Muscle layer of colon (tissue), 2 donors: Measurements from ENCODE around the gene HMGCS2.

ENCODE experiments used
- H3K27ac ChIP-seq: one replicate; pipeline ENCODE4 v1.7.0; 2013; ENCODE audit warnings: low read depth, mild to moderate bottlenecking, low read length, moderate library complexity
- H3K27me3 ChIP-seq, 2 donors: one replicate each; pipeline ENCODE4 v1.7.0; 2013; ENCODE audit warnings: low read length in 2 of 2, mild to moderate bottlenecking in 2 of 2; ENCODE audit not compliant: insufficient read depth in 2 of 2, control insufficient read depth in 1 of 2
- H3K36me3 ChIP-seq: one replicate; pipeline ENCODE4 v1.7.0; 2013; ENCODE audit warnings: mild to moderate bottlenecking, low read length; ENCODE audit not compliant: insufficient read depth
- H3K4me1 ChIP-seq: one replicate; pipeline ENCODE4 v1.7.0; 2013; ENCODE audit warnings: mild to moderate bottlenecking, low read length; ENCODE audit not compliant: insufficient read depth
- H3K4me3 ChIP-seq, 2 donors: one replicate each; pipeline ENCODE4 v1.7.0; 2013; ENCODE audit warnings: low read length in 2 of 2, low read depth in 1 of 2, mild to moderate bottlenecking in 1 of 2, moderate library complexity in 1 of 2
- H3K9ac ChIP-seq: one replicate; pipeline ENCODE4 v1.7.0; 2013; ENCODE audit warnings: low read length
- H3K9me3 ChIP-seq: one replicate; pipeline ENCODE4 v1.7.0; 2013; ENCODE audit warnings: mild to moderate bottlenecking, low read length
- donor health status: abdominal sarcoma.
- donor health status: Adenocarcinoma of cecum.

Gene HMGCS2

DNA sequence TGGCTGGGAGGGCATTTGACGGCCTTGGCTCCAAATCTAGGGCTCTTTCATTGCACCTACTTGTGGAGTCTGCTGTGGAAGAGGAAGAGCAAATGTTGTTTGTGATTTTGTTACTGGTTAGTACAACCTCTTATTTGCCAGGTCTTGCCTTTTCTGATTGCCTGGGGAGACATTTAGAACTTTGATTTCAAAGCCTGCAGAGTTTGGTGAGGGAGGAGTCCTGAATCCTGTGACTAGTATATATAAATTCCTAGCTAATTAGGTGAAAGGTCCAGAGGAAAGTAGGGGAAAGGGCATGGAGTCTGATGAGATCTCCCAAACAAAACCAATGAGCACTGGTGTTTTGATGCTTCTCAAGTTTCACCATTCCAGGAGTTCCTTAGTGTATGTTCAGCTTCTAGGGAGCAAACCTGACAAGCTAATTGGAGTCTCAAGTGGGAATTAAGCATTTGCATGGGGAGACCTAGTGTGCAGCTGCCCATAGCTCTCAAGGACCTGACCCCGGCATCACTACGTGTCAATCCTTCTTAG lies 5.1 kb upstream of the HMGCS2 start:
- H3K36me3 ChIP-seq: no peaks in the 10 kb centered on the region
- H3K27me3 ChIP-seq: no peaks in the 10 kb centered on the region
- no peak overlapping the region for H3K4me3 ChIP-seq
- no peak overlapping the region for H3K27ac ChIP-seq
- no peak overlapping the region for H3K9ac ChIP-seq
- H3K9me3 ChIP-seq: no peaks in the 10 kb centered on the region
- no peaks in the 10 kb centered on the region for H3K4me1 ChIP-seq

GRCh38 chr1:119772298-119772697 lies 3.6 kb upstream of the HMGCS2 start:
- no peaks in the 10 kb centered on the region for H3K36me3 ChIP-seq
- no peak overlapping the region for H3K27ac ChIP-seq
- H3K4me3 ChIP-seq: no peak overlapping the region
- no peaks in the 10 kb centered on the region for H3K27me3 ChIP-seq
- no peaks in the 10 kb centered on the region for H3K9me3 ChIP-seq
- H3K9ac ChIP-seq: no peak overlapping the region
- no peaks in the 10 kb centered on the region for H3K4me1 ChIP-seq

- H3K27me3 ChIP-seq: no peaks in the 10 kb centered on the region
- H3K4me1 ChIP-seq: peaks cover 5% of the 10 kb centered on the region
- no peak overlapping the region for H3K9ac ChIP-seq
- H3K27ac ChIP-seq: no peak overlapping the region
- no peaks in the 10 kb centered on the region for H3K36me3 ChIP-seq
- H3K4me3 ChIP-seq: no peak overlapping the region
- H3K9me3 ChIP-seq: no peaks in the 10 kb centered on the region
These were observed 3.1 kb upstream of the HMGCS2 start for GRCh38 chr1:119771770-119772169.

DNA sequence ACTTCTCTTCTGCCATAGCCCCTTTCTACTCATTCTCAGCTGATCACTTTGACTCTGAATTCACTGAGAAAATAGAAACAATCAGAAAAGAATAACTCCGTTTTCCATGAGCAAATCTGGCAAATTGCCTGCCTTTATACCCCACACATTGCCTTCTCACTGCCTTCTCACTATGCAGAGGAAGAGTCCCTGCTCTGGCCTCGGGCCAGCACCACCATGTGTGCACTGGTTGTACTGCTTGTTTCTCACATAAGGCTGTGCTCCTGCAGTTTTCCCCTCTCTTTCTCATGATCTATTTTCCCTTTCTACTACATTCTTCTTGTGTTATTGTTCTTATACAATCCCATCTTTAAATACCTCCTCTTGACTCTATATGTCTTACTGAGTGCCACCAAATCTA lies 2.3 kb upstream of the HMGCS2 start:
- Histone ChIP-seq H3K27ac (no peak overlapping the region), H3K9me3 (no peaks in the 10 kb centered on the region), H3K9ac (no peak overlapping the region), H3K27me3 (no peaks in the 10 kb centered on the region), H3K4me3 (no peak overlapping the region), H3K4me1 (peaks cover 12% of the 10 kb centered on the region), H3K36me3 (no peaks in the 10 kb centered on the region)

DNA sequence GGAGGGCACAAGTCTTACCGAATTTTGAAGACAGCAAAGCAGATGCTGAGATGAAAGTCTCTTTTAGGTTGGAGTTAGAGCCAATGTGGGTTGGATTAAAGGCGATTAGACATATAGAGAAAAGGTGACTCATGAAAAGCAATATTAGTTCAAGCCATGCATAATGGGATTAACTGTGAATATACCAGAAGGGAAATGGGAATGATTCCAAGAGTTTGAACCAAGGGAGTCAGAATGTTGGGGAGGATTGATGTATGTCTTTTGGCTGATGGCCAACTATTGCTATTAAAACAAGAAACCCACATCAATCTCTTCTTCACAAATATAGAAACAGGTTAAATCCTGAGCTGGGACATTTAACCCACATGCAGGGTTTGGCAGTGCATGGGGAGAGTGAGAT lies 1.2 kb downstream of the HMGCS2 start:
- no peak overlapping the region for H3K9ac ChIP-seq
- no peak overlapping the region for H3K4me3 ChIP-seq
- H3K27ac ChIP-seq: no peak overlapping the region
- no peaks in the 10 kb centered on the region for H3K36me3 ChIP-seq
- H3K4me1 ChIP-seq: peaks cover 14% of the 10 kb centered on the region
- H3K9me3 ChIP-seq: no peaks in the 10 kb centered on the region
- no peaks in the 10 kb centered on the region for H3K27me3 ChIP-seq

- H3K36me3 ChIP-seq: no peaks in the 10 kb centered on the region
- no peaks in the 10 kb centered on the region for H3K9me3 ChIP-seq
- no peak overlapping the region for H3K27ac ChIP-seq
- H3K9ac ChIP-seq: no peak overlapping the region
- peaks cover 14% of the 10 kb centered on the region for H3K4me1 ChIP-seq
- H3K27me3 ChIP-seq: no peaks in the 10 kb centered on the region
- H3K4me3 ChIP-seq: no peak overlapping the region
These were observed 2.3 kb downstream of the HMGCS2 start for GRCh38 chr1:119766374-119766794.

DNA sequence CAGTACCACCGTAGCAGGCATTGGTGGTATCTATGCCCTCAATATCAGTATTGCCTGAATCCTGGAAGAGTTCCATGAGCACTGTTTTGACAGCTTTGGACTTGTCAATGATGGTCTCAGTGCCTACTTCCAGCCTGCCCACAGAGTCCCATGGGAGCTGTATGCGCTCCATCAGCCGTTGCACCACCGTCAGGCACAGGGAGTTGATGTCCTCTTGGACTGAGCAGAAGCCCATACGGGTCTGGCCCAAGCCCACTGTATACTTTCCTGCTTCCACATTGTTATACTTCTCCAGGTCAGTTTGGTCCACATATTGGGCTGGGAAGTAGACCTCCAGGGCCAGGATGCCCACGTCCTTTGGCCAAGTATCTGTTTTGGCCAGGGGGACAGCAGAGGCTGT lies 4.5 kb downstream of the HMGCS2 start:
- no peaks in the 10 kb centered on the region for H3K36me3 ChIP-seq
- peaks cover 14% of the 10 kb centered on the region for H3K4me1 ChIP-seq
- no peak overlapping the region for H3K27ac ChIP-seq
- no peaks in the 10 kb centered on the region for H3K9me3 ChIP-seq
- H3K9ac ChIP-seq: no peak overlapping the region
- no peaks in the 10 kb centered on the region for H3K27me3 ChIP-seq
- no peak overlapping the region for H3K4me3 ChIP-seq

DNA sequence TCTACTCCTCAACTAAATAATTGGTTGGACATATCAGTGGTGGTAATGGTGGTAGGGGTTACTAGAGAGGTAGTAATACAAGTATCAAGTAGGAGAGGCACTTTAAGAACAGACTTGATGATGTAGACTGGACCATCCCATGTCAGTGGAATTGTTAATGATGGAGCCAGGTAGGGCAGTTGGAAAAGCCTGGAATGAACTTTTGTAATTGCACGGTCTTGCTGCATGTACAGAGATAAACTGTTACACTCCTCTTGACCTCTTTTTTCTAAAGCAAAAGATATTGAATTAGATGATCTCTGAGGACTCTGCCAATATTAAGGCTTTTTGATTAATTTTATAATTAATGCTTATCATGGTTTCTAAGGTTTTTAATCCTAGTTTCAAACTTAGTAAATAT lies 5.8 kb downstream of the HMGCS2 start:
- Histone ChIP-seq H3K4me3 (no peak overlapping the region), H3K36me3 (no peaks in the 10 kb centered on the region), H3K27ac (no peak overlapping the region), H3K4me1 (peaks cover 14% of the 10 kb centered on the region), H3K9ac (no peak overlapping the region), H3K9me3 (no peaks in the 10 kb centered on the region), H3K27me3 (no peaks in the 10 kb centered on the region)

DNA sequence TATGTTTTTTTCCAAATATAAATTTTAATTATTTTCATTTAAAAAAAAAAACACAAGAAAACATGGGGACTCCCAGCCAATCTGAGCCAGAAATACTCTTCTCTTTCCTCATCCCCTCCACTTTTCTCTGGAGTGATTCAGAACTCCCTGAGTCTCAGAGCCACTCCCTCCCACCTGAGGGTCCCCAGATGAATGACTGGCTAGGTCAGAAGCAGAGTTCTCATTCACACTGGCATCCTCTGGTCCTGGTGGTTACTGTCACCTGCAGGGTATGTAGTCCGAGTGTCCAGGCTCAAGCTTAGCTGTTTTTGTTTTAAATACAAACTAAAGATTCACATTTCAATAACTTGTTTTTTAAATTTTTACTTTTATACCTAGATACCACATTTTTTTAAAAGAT lies 6.3 kb downstream of the HMGCS2 start:
- H3K9me3 ChIP-seq: no peaks in the 10 kb centered on the region
- no peaks in the 10 kb centered on the region for H3K27me3 ChIP-seq
- H3K27ac ChIP-seq: no peak overlapping the region
- no peak overlapping the region for H3K4me3 ChIP-seq
- H3K4me1 ChIP-seq: peaks cover 19% of the 10 kb centered on the region
- H3K36me3 ChIP-seq: no peaks in the 10 kb centered on the region
- H3K9ac ChIP-seq: no peak overlapping the region

DNA sequence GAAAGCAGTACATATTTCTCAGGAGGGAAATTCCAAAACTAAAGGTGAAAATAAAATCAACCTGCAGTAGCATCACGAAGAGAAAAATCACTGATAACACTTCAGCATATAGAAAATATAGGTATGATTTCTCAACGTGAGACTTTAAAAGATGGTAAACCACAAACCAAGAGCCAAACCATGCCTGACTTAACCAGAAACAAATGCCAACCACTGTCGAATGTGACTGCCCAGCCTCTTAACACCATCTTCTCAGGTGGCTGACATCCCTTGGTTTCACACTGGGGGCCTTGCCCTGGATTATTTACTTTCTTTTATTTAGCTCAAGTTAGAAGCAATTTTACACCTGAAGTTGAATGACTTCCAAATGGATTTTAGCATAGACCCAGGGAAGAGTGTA lies 10.1 kb downstream of the HMGCS2 start:
- no peak overlapping the region for H3K9ac ChIP-seq
- H3K9me3 ChIP-seq: no peaks in the 10 kb centered on the region
- no peaks in the 10 kb centered on the region for H3K27me3 ChIP-seq
- H3K4me1 ChIP-seq: peaks cover 10% of the 10 kb centered on the region
- H3K4me3 ChIP-seq: no peak overlapping the region
- H3K36me3 ChIP-seq: no peaks in the 10 kb centered on the region
- no peak overlapping the region for H3K27ac ChIP-seq

GRCh38 chr1:119752592-119752991 lies 16.1 kb downstream of the HMGCS2 start:
- Histone ChIP-seq H3K27ac (no peak overlapping the region), H3K27me3 (no peaks in the 10 kb centered on the region), H3K9ac (no peak overlapping the region), H3K9me3 (no peaks in the 10 kb centered on the region), H3K36me3 (no peaks in the 10 kb centered on the region), H3K4me1 (peaks cover 7% of the 10 kb centered on the region), H3K4me3 (no peak overlapping the region)

GRCh38 chr1:119748040-119748439 lies 20.7 kb downstream of the HMGCS2 start:
- Histone ChIP-seq H3K27ac (no peak overlapping the region), H3K4me1 (peaks cover 15% of the 10 kb centered on the region), H3K36me3 (no peaks in the 10 kb centered on the region), H3K4me3 (no peak overlapping the region), H3K9me3 (no peaks in the 10 kb centered on the region), H3K27me3 (no peaks in the 10 kb centered on the region), H3K9ac (no peak overlapping the region)
